Measurements from ENCODE around the gene CLINT1.

Gene CLINT1

GRCh38 chr5:157821405-157821804 lies 37.5 kb downstream of the CLINT1 start:
- no peak for DNase-seq (ENCODE audit: low read depth in 2 of 3, low spot score in 1 of 3)

- peak in 1 of 3 donors; percentile 24 for DNase-seq (ENCODE audit: low read depth in 2 of 3, low spot score in 1 of 3)
Observed at GRCh38 chr5:157820593-157821252, 38.2 kb downstream of the CLINT1 start.

GRCh38 chr5:157819502-157820115 lies 39.3 kb downstream of the CLINT1 start:
- no peak for DNase-seq (ENCODE audit: low read depth in 2 of 3, low spot score in 1 of 3)

- DNase-seq (ENCODE audit: low read depth in 2 of 3, low spot score in 1 of 3) = no peak
Observed at GRCh38 chr5:157818368-157818767, 40.6 kb downstream of the CLINT1 start.

GRCh38 chr5:157817928-157818327 lies 41.0 kb downstream of the CLINT1 start:
- no peak for DNase-seq (ENCODE audit: low read depth in 2 of 3, low spot score in 1 of 3)

GRCh38 chr5:157817387-157817702 lies 41.6 kb downstream of the CLINT1 start:
- no peak for DNase-seq (ENCODE audit: low read depth in 2 of 3, low spot score in 1 of 3)

GRCh38 chr5:157816682-157817386 lies 42.1 kb downstream of the CLINT1 start:
- no peak for DNase-seq (ENCODE audit: low read depth in 2 of 3, low spot score in 1 of 3)

GRCh38 chr5:157812086-157812485 lies 46.9 kb downstream of the CLINT1 start:
- no peak for DNase-seq (ENCODE audit: low read depth in 2 of 3, low spot score in 1 of 3)

- no peak for DNase-seq (ENCODE audit: low read depth in 2 of 3, low spot score in 1 of 3)
Observed at GRCh38 chr5:157808043-157808442, 50.9 kb downstream of the CLINT1 start.

- DNase-seq (ENCODE audit: low read depth in 2 of 3, low spot score in 1 of 3) = no peak
Observed at GRCh38 chr5:157802736-157803135, 56.2 kb downstream of the CLINT1 start.

- DNase-seq (ENCODE audit: low read depth in 2 of 3, low spot score in 1 of 3) = no peak
Observed at GRCh38 chr5:157800137-157800536, 58.8 kb downstream of the CLINT1 start.

GRCh38 chr5:157799578-157799977 lies 59.4 kb downstream of the CLINT1 start:
- no peak for DNase-seq (ENCODE audit: low read depth in 2 of 3, low spot score in 1 of 3)

- no peak for DNase-seq (ENCODE audit: low read depth in 2 of 3, low spot score in 1 of 3)
Observed at GRCh38 chr5:157793301-157793700, 65.6 kb downstream of the CLINT1 start.

- DNase-seq (ENCODE audit: low read depth in 2 of 3, low spot score in 1 of 3) = no peak
Observed at GRCh38 chr5:157785801-157786200, 73.1 kb downstream of the CLINT1 start.

- DNase-seq (ENCODE audit: low read depth in 2 of 3, low spot score in 1 of 3) = no peak
Observed at GRCh38 chr5:157779221-157779620, 79.7 kb downstream of the CLINT1 start.

- no peak for DNase-seq (ENCODE audit: low read depth in 2 of 3, low spot score in 1 of 3)
Observed at GRCh38 chr5:157778121-157778805, 80.7 kb downstream of the CLINT1 start.

- no peak for DNase-seq (ENCODE audit: low read depth in 2 of 3, low spot score in 1 of 3)
Observed at GRCh38 chr5:157772127-157772526, 86.8 kb downstream of the CLINT1 start.

GRCh38 chr5:157770665-157771064 lies 88.3 kb downstream of the CLINT1 start:
- DNase-seq (ENCODE audit: low read depth in 2 of 3, low spot score in 1 of 3) = no peak

- no peak for DNase-seq (ENCODE audit: low read depth in 2 of 3, low spot score in 1 of 3)
Observed at GRCh38 chr5:157767689-157768088, 91.3 kb downstream of the CLINT1 start.

- no peak for DNase-seq (ENCODE audit: low read depth in 2 of 3, low spot score in 1 of 3)
Observed at GRCh38 chr5:157766902-157767301, 92.0 kb downstream of the CLINT1 start.

- DNase-seq (ENCODE audit: low read depth in 2 of 3, low spot score in 1 of 3) = no peak
Observed at GRCh38 chr5:157766442-157766841, 92.5 kb downstream of the CLINT1 start.

GRCh38 chr5:157764531-157764930 lies 94.4 kb downstream of the CLINT1 start:
- DNase-seq (ENCODE audit: low read depth in 2 of 3, low spot score in 1 of 3) = no peak

Measured in stimulated activated CD4-positive, alpha-beta T cell treated with anti-CD3 and anti-CD28 coated beads, Interleukin-12 subunit alpha, Interleukin-12 subunit beta, amount 100 ng/mL, for 48 hours (primary cell).